ENCODE measurements around the gene RGS7.
"Not testable (repeated sequence)": the region's sequence is repeated elsewhere in the genome, so short reads cannot be mapped to it uniquely, and the experiment has no call there.

RGS7 gene

DNA sequence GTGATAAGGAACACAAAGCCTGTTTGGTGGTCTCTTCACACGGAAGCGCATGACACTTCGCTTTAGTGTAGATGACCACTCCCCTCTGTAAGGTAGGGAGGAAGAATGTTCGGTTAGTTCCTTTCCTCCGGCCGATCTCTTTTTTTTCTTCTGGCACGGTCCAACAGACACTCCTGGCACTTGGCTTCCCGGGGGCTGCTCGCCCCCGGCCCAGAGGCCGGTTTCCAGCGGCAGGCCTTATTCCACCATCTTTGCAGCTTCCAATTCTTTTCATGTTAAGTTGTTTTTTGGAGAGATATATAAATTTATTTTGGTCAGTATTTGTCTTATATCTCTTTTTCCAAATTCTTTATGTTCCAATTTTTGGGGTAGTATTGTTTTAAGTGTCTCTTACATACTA, 593.2 kb downstream of the RGS7 start:
- DNase-seq = no peak

DNA sequence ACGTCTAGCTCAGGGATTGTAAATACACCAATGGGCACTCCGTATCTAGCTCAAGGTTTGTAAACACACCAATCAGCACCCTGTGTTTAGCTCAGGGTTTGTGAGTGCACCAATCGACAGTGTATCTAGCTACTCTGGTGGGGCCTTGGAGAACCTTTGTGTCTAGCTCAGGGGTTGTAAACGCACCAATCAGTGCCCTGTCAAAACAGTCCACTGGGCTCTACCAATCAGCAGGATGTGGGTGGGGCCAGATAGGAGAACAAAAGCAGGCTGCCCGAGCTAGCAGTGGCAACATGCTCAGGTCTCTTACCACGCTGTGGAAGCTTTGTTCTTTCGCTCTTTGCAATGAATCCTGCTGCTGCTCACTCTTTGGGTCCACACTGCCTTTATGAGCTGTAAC, 593.9 kb downstream of the RGS7 start:
- not testable (repeated sequence) for DNase-seq

- DNase-seq = not testable (repeated sequence)
Observed at GRCh38 chr1:240762471-240762987, 594.5 kb downstream of the RGS7 start.

DNA sequence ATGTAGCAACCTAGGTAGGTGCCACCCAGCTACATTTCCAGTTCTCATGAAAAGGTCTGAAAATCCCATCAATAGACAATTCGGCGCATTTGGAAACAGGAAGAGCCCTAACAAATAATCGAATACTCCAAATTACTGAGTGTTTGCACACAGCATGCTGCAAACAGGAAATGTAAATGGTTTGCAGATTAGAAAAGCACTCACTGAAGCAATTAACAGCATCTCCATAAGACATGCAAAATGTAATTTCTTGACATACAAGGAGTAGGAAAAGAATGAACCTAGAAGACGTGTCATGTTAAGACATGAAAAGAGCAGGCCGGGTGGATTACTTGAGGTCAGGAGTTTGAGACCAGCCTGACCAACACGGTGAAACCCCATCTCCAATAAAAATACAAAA, 598.2 kb downstream of the RGS7 start:
- not testable (repeated sequence) for DNase-seq

DNA sequence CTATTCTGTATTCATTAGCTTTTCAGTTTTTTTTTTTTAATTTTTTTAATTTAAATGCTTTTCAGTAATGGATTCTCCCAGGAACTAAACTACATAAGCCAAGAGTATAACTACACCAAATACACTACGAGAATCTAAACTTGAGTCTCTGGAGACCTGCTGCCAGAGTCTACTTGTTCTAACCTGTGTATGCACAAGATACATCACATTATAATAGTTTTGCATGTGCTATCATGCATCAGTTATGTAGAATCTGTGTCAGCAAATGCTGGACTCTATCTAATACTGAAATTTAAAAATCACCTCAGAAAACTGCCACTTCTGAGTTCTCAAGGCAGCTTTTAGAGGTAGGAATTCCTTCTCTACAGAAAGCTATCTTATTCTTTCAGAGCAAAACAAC, 598.7 kb downstream of the RGS7 start:
- no peak for DNase-seq

DNA sequence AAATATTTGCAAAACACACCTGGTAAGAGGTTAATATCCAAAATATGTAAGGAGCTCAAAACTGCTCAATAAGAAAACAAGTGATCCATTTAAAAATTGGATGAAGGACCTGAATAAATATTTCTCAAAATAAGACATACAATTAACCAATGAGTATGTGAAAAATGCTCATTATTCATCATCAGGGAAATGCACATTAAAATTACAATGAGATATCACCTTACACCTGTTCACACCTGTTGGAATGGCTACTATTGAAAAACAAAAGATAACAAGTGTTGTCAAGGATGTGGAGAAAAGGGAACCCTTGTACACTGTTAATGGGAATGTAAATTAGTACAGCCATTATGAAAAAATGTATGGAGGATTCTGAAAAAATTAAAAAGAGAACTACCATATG, 609.1 kb downstream of the RGS7 start:
- DNase-seq = no peak

- DNase-seq = no peak
Observed at GRCh38 chr1:240743705-240744104, 613.3 kb downstream of the RGS7 start.

DNA sequence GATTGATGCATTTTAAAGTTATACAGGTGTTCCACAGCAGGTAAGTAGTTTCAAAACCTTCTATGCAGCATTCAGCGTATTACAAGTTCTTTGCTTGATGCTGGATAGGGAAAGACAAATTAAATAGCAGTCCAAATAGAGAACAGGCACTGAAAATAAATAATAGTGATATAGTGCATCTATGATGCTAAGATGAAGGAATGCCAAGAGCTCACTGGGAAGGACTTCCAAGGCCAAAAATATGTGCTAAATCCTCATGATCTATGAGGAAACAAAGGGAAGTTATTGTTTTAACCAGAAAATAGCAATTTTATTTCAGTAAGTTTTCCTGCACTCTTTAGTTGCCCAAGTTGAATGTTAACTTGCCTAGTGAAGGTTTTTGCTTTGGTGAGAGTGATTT, 617.3 kb downstream of the RGS7 start:
- DNase-seq = peak; percentile 31

DNA sequence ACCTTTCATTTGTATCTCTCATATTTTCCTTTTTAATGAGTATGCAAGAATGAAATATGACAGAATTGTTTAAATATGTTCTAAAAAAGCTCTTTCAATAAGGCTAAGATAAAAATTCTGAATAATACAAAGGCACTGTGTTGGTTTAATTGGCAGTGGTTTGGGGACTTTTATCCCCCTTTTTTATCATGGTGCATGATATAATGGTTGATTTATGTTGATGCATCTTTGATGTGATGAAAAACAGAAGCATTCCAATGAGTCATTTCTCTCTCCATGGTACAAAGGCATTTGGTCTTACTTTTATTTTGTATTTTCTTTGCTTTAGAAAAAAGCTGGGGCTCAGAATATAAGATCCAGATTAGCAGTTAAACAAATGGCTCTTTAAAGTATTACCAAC, 617.9 kb downstream of the RGS7 start:
- DNase-seq = peak; percentile 51

DNA sequence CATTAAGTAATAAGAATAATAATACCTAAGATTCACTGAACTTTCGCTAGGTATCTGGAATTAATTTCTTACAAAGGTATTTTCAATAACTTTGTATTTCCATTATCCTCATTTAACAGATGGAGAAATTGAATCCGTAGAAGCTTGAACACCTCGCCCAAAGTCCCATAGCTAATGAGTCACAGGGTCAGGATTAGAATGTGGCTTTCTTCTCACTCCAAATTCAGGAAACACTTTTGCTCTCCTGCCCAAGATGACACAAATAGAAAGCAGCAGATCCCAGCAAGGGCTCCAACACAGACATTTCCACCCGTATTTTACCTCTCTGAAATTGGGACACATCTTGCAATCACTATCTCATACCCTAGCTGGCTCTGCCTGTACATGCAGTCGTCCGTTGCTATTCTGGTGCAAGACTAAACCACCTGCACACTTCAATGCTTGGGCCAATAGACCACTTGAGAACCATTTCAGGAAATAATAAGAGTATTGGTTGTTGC, 619.2 kb downstream of the RGS7 start:
- peak; percentile 16 for DNase-seq

DNA sequence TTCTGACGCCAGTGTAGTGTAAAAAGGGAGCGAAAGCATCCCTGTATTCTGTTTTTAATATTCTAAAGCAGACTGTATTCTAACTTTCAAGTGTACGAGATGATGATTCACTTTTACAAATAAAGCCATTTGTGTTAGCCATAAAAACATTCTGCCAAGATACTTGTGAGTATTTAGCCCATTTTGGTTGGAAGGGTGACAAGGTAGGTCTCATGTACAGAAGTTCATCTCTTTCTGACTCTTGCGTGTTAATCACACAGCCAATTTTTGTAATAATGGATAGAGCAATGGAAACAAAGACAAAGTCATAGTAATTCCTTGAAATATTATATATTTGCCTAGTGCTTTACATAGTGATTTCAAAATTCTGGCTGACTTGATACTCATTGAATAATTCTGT, 619.7 kb downstream of the RGS7 start:
- peak; percentile 6 for DNase-seq

- DNase-seq = not testable (repeated sequence)
Observed at GRCh38 chr1:240734705-240735104, 622.3 kb downstream of the RGS7 start.

- DNase-seq = no peak
Observed at GRCh38 chr1:240734001-240734400, 623.0 kb downstream of the RGS7 start.

DNA sequence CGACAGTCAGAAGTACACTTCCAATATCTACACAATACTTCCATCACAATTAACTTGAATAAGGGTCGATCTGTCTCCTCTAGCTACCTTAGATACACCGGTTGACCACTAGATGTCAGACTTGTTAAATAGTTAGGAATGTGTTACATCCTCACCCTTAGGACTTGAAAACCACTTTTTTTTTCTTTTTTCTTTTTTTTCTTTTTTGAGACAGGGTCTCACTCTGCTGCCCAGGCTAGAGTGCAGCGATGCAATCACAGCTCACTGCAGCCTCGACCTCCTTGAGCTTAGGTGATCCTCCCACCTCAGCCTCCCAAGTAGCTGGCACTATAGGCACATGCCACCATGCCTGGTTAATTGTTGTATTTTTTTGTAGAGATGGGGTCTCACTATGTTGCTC, 624.6 kb downstream of the RGS7 start:
- peak; percentile 74 for DNase-seq

All from EL (cell line).